H54 (cell line): ENCODE results near the gene ANKRD37.
"Not testable (repeated sequence)": the region's sequence is repeated elsewhere in the genome, so short reads cannot be mapped to it uniquely, and the experiment has no call there.

ENCODE experiments used
- DNase-seq: peaks from one replicate; pipeline ENCODE4 v3.0.0; 2011; ENCODE audit warnings: low spot score, mixed read lengths; ENCODE audit not compliant: insufficient read length
- FAIRE-seq: peaks from 3 replicates; lab custom pipeline; 2011; peaks lifted over from hg19 to GRCh38; lab: Jason Lieb, UNC
- POLR2A ChIP-seq: IDR thresholded peaks from 2 replicates; pipeline ENCODE4 v1.6.1; 2011; ENCODE audit warnings: low read depth, mild to moderate bottlenecking, low read length

Gene ANKRD37

GRCh38 chr4:185396724-185397385 is at the start of gene ANKRD37:
Gene ANKRD37 (plus strand): TSS chr4:185396841. CDS start chr4:185396924, 83 bp downstream.
- no peak for FAIRE-seq
- no peak for DNase-seq
- peak; percentile 26; the same call in 1 of the 2 replicates for TF ChIP-seq POLR2A

GRCh38 chr4:185346975-185347601 is 49.6 kb upstream of the ANKRD37 start:
- no peak for FAIRE-seq

GRCh38 chr4:185351691-185352090 is 45.0 kb upstream of the ANKRD37 start:
- DNase-seq (no peak), FAIRE-seq (no peak)
- TF ChIP-seq POLR2A, result no peak

More at GRCh38 chr4:185346975-185347601, 49.6 kb upstream of the ANKRD37 start:
- TF ChIP-seq POLR2A, result no peak
- DNase-seq, result no peak

GRCh38 chr4:185352202-185352601 is 44.4 kb upstream of the ANKRD37 start:
- TF ChIP-seq POLR2A, result no peak

GRCh38 chr4:185352741-185353140 is 43.9 kb upstream of the ANKRD37 start:
- no peak for FAIRE-seq
- TF ChIP-seq POLR2A, result no peak
- no peak for DNase-seq

More at GRCh38 chr4:185352202-185352601, 44.4 kb upstream of the ANKRD37 start:
- FAIRE-seq (no peak), DNase-seq (no peak)

- DNase-seq (no peak), FAIRE-seq (no peak)
- TF ChIP-seq POLR2A, result no peak
These were observed 39.4 kb upstream of the ANKRD37 start for GRCh38 chr4:185357211-185357610.

- no peak for TF ChIP-seq POLR2A
- DNase-seq (no peak), FAIRE-seq (no peak)
These were observed 38.8 kb upstream of the ANKRD37 start for GRCh38 chr4:185357733-185358440.

- no peak for FAIRE-seq
- TF ChIP-seq POLR2A, result no peak
- DNase-seq, result peak; percentile 14
These were observed 38.1 kb upstream of the ANKRD37 start for GRCh38 chr4:185358514-185358913.

- no peak for FAIRE-seq
- TF ChIP-seq POLR2A, result no peak
- DNase-seq, result no peak
These were observed 37.7 kb upstream of the ANKRD37 start for GRCh38 chr4:185358959-185359358.

GRCh38 chr4:185359767-185360446 is 36.7 kb upstream of the ANKRD37 start:
- FAIRE-seq, result peak; percentile 71
- no peak for TF ChIP-seq POLR2A
- DNase-seq, result no peak

GRCh38 chr4:185361872-185362271 is 34.8 kb upstream of the ANKRD37 start:
- FAIRE-seq, result no peak
- TF ChIP-seq POLR2A, result no peak
- DNase-seq, result no peak

- not testable (repeated sequence) for FAIRE-seq, DNase-seq
These were observed 34.1 kb upstream of the ANKRD37 start for GRCh38 chr4:185362570-185362969.

- FAIRE-seq (no peak), DNase-seq (no peak)
- no peak for TF ChIP-seq POLR2A
These were observed 33.4 kb upstream of the ANKRD37 start for GRCh38 chr4:185363251-185363650.

GRCh38 chr4:185364886-185365285 is 31.8 kb upstream of the ANKRD37 start:
- FAIRE-seq, result no peak

More at GRCh38 chr4:185364886-185365285, 31.8 kb upstream of the ANKRD37 start:
- TF ChIP-seq POLR2A, result no peak
- DNase-seq, result no peak
